ENCODE results near the gene TEX53. TPM values are rescaled to one million over a fixed set of nuclear protein-coding genes. Genes with fewer than 3 reads are reported as not detected.

TEX53 gene
- polyA plus RNA-seq, 1 of the 3 experiments (the other 2 are of a cell fraction): not detected

DNA sequence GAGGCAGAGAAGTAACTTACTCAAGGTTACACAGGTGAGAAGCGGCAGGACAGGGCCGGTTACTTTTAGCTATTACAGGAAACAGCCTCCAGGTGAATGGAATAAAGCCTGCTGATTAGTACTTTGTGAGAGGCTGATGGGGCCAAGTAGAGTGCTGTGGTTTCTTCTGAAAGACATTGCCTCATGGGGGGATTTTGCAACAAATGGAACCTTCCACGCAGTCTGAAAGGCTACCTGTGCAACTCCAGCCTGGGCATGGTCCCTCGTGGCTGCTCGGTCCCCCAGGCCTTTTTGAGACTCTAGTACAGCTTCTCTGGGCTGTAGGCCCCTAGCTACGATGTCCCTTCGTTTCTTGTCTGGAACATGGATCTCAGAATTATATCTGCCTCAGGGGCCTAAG lies 44.5 kb downstream of the TEX53 start:
- TF ChIP-seq, protein P1, sequence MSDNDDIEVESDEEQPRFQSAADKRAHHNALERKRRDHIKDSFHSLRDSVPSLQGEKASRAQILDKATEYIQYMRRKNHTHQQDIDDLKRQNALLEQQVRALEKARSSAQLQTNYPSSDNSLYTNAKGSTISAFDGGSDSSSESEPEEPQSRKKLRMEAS (IDR thresholded peaks at IDR 0.05; ENCODE audit: low read depth): no peak
- TF ChIP-seq, protein P2, sequence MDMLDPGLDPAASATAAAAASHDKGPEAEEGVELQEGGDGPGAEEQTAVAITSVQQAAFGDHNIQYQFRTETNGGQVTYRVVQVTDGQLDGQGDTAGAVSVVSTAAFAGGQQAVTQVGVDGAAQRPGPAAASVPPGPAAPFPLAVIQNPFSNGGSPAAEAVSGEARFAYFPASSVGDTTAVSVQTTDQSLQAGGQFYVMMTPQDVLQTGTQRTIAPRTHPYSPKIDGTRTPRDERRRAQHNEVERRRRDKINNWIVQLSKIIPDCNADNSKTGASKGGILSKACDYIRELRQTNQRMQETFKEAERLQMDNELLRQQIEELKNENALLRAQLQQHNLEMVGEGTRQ (IDR thresholded peaks at IDR 0.05; ENCODE audit: borderline replicate concordance, low read depth, low read length): no peak
- TF ChIP-seq FOXM1 (IDR thresholded peaks at IDR 0.05; ENCODE audit: low read depth) (no peak), TEAD4 (IDR thresholded peaks at IDR 0.05; ENCODE audit: borderline replicate concordance, insufficient read depth) (no peak), MEF2A (IDR thresholded peaks at IDR 0.05; ENCODE audit: borderline replicate concordance, low read depth) (no peak), SMC3 (IDR thresholded peaks at IDR 0.05; ENCODE audit: low read depth, low read length) (no peak), JUND (IDR thresholded peaks at IDR 0.05) (no peak), EZH2phosphoT487 (IDR thresholded peaks at IDR 0.05; ENCODE audit: borderline replicate concordance, low read depth) (no peak), RCOR1 (IDR thresholded peaks at IDR 0.05; ENCODE audit: low read length) (no peak)
- TF ChIP-seq, protein P3, sequence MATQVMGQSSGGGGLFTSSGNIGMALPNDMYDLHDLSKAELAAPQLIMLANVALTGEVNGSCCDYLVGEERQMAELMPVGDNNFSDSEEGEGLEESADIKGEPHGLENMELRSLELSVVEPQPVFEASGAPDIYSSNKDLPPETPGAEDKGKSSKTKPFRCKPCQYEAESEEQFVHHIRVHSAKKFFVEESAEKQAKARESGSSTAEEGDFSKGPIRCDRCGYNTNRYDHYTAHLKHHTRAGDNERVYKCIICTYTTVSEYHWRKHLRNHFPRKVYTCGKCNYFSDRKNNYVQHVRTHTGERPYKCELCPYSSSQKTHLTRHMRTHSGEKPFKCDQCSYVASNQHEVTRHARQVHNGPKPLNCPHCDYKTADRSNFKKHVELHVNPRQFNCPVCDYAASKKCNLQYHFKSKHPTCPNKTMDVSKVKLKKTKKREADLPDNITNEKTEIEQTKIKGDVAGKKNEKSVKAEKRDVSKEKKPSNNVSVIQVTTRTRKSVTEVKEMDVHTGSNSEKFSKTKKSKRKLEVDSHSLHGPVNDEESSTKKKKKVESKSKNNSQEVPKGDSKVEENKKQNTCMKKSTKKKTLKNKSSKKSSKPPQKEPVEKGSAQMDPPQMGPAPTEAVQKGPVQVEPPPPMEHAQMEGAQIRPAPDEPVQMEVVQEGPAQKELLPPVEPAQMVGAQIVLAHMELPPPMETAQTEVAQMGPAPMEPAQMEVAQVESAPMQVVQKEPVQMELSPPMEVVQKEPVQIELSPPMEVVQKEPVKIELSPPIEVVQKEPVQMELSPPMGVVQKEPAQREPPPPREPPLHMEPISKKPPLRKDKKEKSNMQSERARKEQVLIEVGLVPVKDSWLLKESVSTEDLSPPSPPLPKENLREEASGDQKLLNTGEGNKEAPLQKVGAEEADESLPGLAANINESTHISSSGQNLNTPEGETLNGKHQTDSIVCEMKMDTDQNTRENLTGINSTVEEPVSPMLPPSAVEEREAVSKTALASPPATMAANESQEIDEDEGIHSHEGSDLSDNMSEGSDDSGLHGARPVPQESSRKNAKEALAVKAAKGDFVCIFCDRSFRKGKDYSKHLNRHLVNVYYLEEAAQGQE (IDR thresholded peaks at IDR 0.05; ENCODE audit: low read depth, low read length): no peak
- TF ChIP-seq, protein P4, sequence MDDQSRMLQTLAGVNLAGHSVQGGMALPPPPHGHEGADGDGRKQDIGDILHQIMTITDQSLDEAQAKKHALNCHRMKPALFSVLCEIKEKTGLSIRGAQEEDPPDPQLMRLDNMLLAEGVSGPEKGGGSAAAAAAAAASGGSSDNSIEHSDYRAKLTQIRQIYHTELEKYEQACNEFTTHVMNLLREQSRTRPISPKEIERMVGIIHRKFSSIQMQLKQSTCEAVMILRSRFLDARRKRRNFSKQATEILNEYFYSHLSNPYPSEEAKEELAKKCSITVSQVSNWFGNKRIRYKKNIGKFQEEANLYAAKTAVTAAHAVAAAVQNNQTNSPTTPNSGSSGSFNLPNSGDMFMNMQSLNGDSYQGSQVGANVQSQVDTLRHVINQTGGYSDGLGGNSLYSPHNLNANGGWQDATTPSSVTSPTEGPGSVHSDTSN (IDR thresholded peaks at IDR 0.05): no peak
- peaks cover 4 to 15% of the 10 kb centered on the region in 2 experiments; a peak in 1 of 4 replicates for H3K4me1 ChIP-seq (ENCODE audit: control insufficient read depth in 1 of 2, insufficient read depth in 2 of 2, low read depth in 1 of 2, low read length in 1 of 2)
- no peak overlapping the region for H3K4me3 ChIP-seq (ENCODE audit: low read depth in 2 of 2, low read length in 1 of 2)
- no peaks in the 10 kb centered on the region for H3K9me2 ChIP-seq
- no peak overlapping the region for H2AFZ ChIP-seq (ENCODE audit: low read depth)
- no peaks in the 10 kb centered on the region for H3K9me3 ChIP-seq
- CTCF ChIA-PET: interaction anchor here (1.4 to 1.5 kb wide), 2 partner anchors 40 to 208 kb away, joined by 4 to 7 read pairs; no protein-coding TSS in a partner anchor
- H3K27ac ChIP-seq (ENCODE audit: low read depth in 2 of 2, low read length in 1 of 2): no peak overlapping the region; a peak in 1 of 4 replicates
- no peaks in the 10 kb centered on the region for H4K20me1 ChIP-seq (ENCODE audit: insufficient read depth)
- WGBS (ENCODE audit: low lambda C conversion rate): 92% methylated on average over 7 of the region's 7 CpGs
- no peak overlapping the region for H3K9ac ChIP-seq
- H3K4me2 ChIP-seq: no peak overlapping the region
- no peaks in the 10 kb centered on the region for H3K36me3 ChIP-seq (replicated peaks in 1 of 2; ENCODE audit: control insufficient read depth in 1 of 2, insufficient read depth in 2 of 2, low read length in 1 of 2)
- H3K79me2 ChIP-seq (ENCODE audit: insufficient read depth): no peaks in the 10 kb centered on the region; the same call in 1 of the 2 replicates
- H3K27me3 ChIP-seq (ENCODE audit: insufficient read depth): no peaks in the 10 kb centered on the region
- no peak for DNase-seq
- no peaks in the 10 kb centered on the region for H3F3A ChIP-seq (replicated peaks; ENCODE audit: insufficient read depth)
- POLR2A ChIA-PET: interaction anchor here (2.6 kb wide), 1 partner anchor 25 kb away, joined by 18 read pairs; the partner anchor contains the start of gene ATP6V1G1
